Measurements from ENCODE around the gene VCX2. TPM values are rescaled to one million over a fixed set of nuclear protein-coding genes. Genes with fewer than 3 reads are reported as not detected.
A peak's percentile ranks its signal among the peaks of the same experiment; 100 is the strongest.
"Not testable (repeated sequence)": the region's sequence is repeated elsewhere in the genome, so short reads cannot be mapped to it uniquely, and the experiment has no call there.

Gene VCX2
- total and polyA plus RNA-seq, 8 donors = not detected

- Histone ChIP-seq H3K27me3 (no peaks in the 10 kb centered on the region), H3K27ac (no peak overlapping the region), H3K9me3 (no peaks in the 10 kb centered on the region), H3K36me3 (no peaks in the 10 kb centered on the region), H3K4me1 (no peaks in the 10 kb centered on the region), H3K4me3 (no peak overlapping the region)
- intact Hi-C loops (cut with DNase I) = no loop called here
- no peak for TF ChIP-seq CTCF (IDR thresholded peaks at IDR 0.05)
- FAIRE-seq (no peak), ATAC-seq (no peak), DNase-seq (peak in 1 of 6 donors; percentile 34)
- WGBS, 2 donors = 83 to 91% methylated on average over 6 of the region's 6 CpGs
Observed at GRCh38 chrX:8125566-8125965, 45.5 kb downstream of the VCX2 start.

- DNase-seq (no peak), ATAC-seq (no peak), FAIRE-seq (no peak)
- no peaks in the 10 kb centered on the region for H3K36me3 ChIP-seq
- 90 to 95% methylated on average over 6 of the region's 6 CpGs for WGBS, 2 donors
- no peaks in the 10 kb centered on the region for H3K9me3 ChIP-seq
- H3K4me1 ChIP-seq = no peaks in the 10 kb centered on the region
- intact Hi-C loops (cut with DNase I) = no loop called here
- no peak overlapping the region for H3K27ac ChIP-seq
- no peak overlapping the region for H3K4me3 ChIP-seq
- no peaks in the 10 kb centered on the region for H3K27me3 ChIP-seq
- TF ChIP-seq CTCF (IDR thresholded peaks at IDR 0.05) = no peak
Observed at GRCh38 chrX:8122538-8122937, 48.5 kb downstream of the VCX2 start.

GRCh38 chrX:8121391-8121790 is 49.7 kb downstream of the VCX2 start:
- FAIRE-seq; intact Hi-C loops (cut with DNase I); H3K36me3 ChIP-seq; H3K4me3 ChIP-seq; H3K27ac ChIP-seq; H3K4me1 ChIP-seq; ATAC-seq; H3K9me3 ChIP-seq; DNase-seq; H3K27me3 ChIP-seq: not testable (repeated sequence)
- WGBS, 2 donors = 89 to 92% methylated on average over 22 to 23 of the region's 23 CpGs

Small RNA genes lying within 50 kb of the gene (microRNA-seq; reads per million reads assigned to microRNA genes)
- 8.5 to 14.4 reads per million in 2 donors for gene MIR651

Other genes starting within 250 kb of the VCX2 start
- gene PNPLA4, start 243.9 kb downstream of the VCX2 start, total RNA-seq = 10 to 100 TPM in 5 of 6 donors, 1 to 10 TPM in 1; 9.6 to 16.1 (median 12.4) TPM
- 10 to 100 TPM in 1 of 2 donors, 1 to 10 TPM in 1; 2.5 to 12.3 TPM for gene PNPLA4, start 243.9 kb downstream of the VCX2 start, polyA plus RNA-seq